Parathyroid adenoma (tissue), 2 donors: ENCODE results near the gene CTDP1.
"Not testable (repeated sequence)": the region's sequence is repeated elsewhere in the genome, so short reads cannot be mapped to it uniquely, and the experiment has no call there.

ENCODE experiments used
- H2AFZ ChIP-seq: fragments of 300-600 bp; sonication (generic); one replicate; pipeline ENCODE4 v1.7.0; 2017; ENCODE audit warnings: antibody characterized with exemption, mild to moderate bottlenecking
- H3K27ac ChIP-seq: fragments of 300-600 bp; sonication (generic); one replicate; pipeline ENCODE4 v1.7.0; 2017
- H3K27me3 ChIP-seq: fragments of 300-600 bp; sonication (generic); one replicate; pipeline ENCODE4 v1.7.0; 2017; ENCODE audit warnings: low read length; ENCODE audit not compliant: control insufficient read depth, insufficient read depth
- H3K36me3 ChIP-seq: fragments of 300-600 bp; sonication (generic); one replicate; pipeline ENCODE4 v1.7.0; 2017; ENCODE audit warnings: low read length; ENCODE audit not compliant: control insufficient read depth, insufficient read depth
- H3K4me1 ChIP-seq: fragments of 300-600 bp; sonication (generic); one replicate; pipeline ENCODE4 v1.7.0; 2017; ENCODE audit warnings: control low read depth
- H3K4me2 ChIP-seq: fragments of 300-600 bp; sonication (generic); one replicate; pipeline ENCODE4 v1.7.0; 2017; ENCODE audit warnings: low read length
- H3K4me3 ChIP-seq: fragments of 300-600 bp; sonication (generic); one replicate; pipeline ENCODE4 v1.7.0; 2017; ENCODE audit warnings: low read depth, low read length
- H3K79me2 ChIP-seq: fragments of 300-600 bp; sonication (generic); one replicate; pipeline ENCODE4 v1.7.0; 2017; ENCODE audit warnings: control low read depth
- H3K9ac ChIP-seq: fragments of 300-600 bp; sonication (generic); one replicate; pipeline ENCODE4 v1.7.0; 2017; ENCODE audit warnings: mild to moderate bottlenecking
- H3K9me3 ChIP-seq: fragments of 300-600 bp; sonication (generic); one replicate; pipeline ENCODE4 v1.7.0; 2017; ENCODE audit warnings: low read length; ENCODE audit not compliant: control insufficient read depth
- CTCF ChIP-seq: fragments of 300-600 bp; sonication (generic); IDR thresholded peaks from one replicate; pipeline ENCODE4 v1.7.0; 2017; ENCODE audit warnings: antibody characterized with exemption, mild to moderate bottlenecking
- donor health status: primary hyperparathyroidism.

The CTDP1 gene

GRCh38 chr18:79747156-79747845 is 67.7 kb downstream of the CTDP1 start:
- no peaks in the 10 kb centered on the region for H3K27me3 ChIP-seq
- no peak for TF ChIP-seq CTCF
- H3K36me3 ChIP-seq: no peaks in the 10 kb centered on the region
- H3K4me1 ChIP-seq: no peaks in the 10 kb centered on the region
- no peak overlapping the region for H3K9ac ChIP-seq
- no peak overlapping the region for H2AFZ ChIP-seq
- H3K4me2 ChIP-seq: no peak overlapping the region
- H3K4me3 ChIP-seq: no peak overlapping the region
- no peaks in the 10 kb centered on the region for H3K9me3 ChIP-seq
- H3K79me2 ChIP-seq: peaks cover 3% of the 10 kb centered on the region
- no peak overlapping the region for H3K27ac ChIP-seq

GRCh38 chr18:79748321-79749180 is 68.9 kb downstream of the CTDP1 start:
- Histone ChIP-seq H3K4me2 (no peak overlapping the region), H3K36me3 (no peaks in the 10 kb centered on the region), H3K27ac (no peak overlapping the region), H3K79me2 (peaks cover 3% of the 10 kb centered on the region), H3K9ac (no peak overlapping the region), H3K4me1 (no peaks in the 10 kb centered on the region), H3K27me3 (no peaks in the 10 kb centered on the region), H2AFZ (no peak overlapping the region), H3K4me3 (no peak overlapping the region), H3K9me3 (no peaks in the 10 kb centered on the region)
- no peak for TF ChIP-seq CTCF

GRCh38 chr18:79749251-79750191 is 69.9 kb downstream of the CTDP1 start:
- no peak overlapping the region for H3K9ac ChIP-seq
- no peaks in the 10 kb centered on the region for H3K27me3 ChIP-seq
- no peaks in the 10 kb centered on the region for H3K79me2 ChIP-seq
- no peaks in the 10 kb centered on the region for H3K4me1 ChIP-seq
- H3K9me3 ChIP-seq: no peaks in the 10 kb centered on the region
- H3K36me3 ChIP-seq: no peaks in the 10 kb centered on the region
- no peak overlapping the region for H3K27ac ChIP-seq
- H3K4me3 ChIP-seq: no peak overlapping the region
- H3K4me2 ChIP-seq: no peak overlapping the region
- H2AFZ ChIP-seq: no peak overlapping the region
- no peak for TF ChIP-seq CTCF

- Histone ChIP-seq H3K9me3 (no peaks in the 10 kb centered on the region), H3K4me3 (no peak overlapping the region), H3K4me1 (no peaks in the 10 kb centered on the region), H3K4me2 (no peak overlapping the region), H3K27me3 (no peaks in the 10 kb centered on the region), H3K9ac (no peak overlapping the region), H2AFZ (no peak overlapping the region), H3K79me2 (no peaks in the 10 kb centered on the region), H3K27ac (no peak overlapping the region), H3K36me3 (no peaks in the 10 kb centered on the region)
- no peak for TF ChIP-seq CTCF
Measured at GRCh38 chr18:79750980-79751571, 71.5 kb downstream of the CTDP1 start.

GRCh38 chr18:79751918-79752578 is 72.4 kb downstream of the CTDP1 start:
- H3K4me2 ChIP-seq, H3K79me2 ChIP-seq, H3K27ac ChIP-seq, H3K27me3 ChIP-seq, H3K4me1 ChIP-seq, H2AFZ ChIP-seq, H3K9ac ChIP-seq, H3K9me3 ChIP-seq, H3K36me3 ChIP-seq, H3K4me3 ChIP-seq: not testable (repeated sequence)

- H3K9ac ChIP-seq, H3K9me3 ChIP-seq, H3K79me2 ChIP-seq, H3K27ac ChIP-seq, H3K27me3 ChIP-seq, H3K4me2 ChIP-seq, H3K4me1 ChIP-seq, H3K4me3 ChIP-seq, H3K36me3 ChIP-seq, H2AFZ ChIP-seq: not testable (repeated sequence)
Measured at GRCh38 chr18:79752946-79753345, 73.3 kb downstream of the CTDP1 start.
